ENCODE data around the gene CPNE4.
A peak's percentile ranks its signal among the peaks of the same experiment; 100 is the strongest.
"Not testable (repeated sequence)": the region's sequence is repeated elsewhere in the genome, so short reads cannot be mapped to it uniquely, and the experiment has no call there.

CPNE4 gene

DNA sequence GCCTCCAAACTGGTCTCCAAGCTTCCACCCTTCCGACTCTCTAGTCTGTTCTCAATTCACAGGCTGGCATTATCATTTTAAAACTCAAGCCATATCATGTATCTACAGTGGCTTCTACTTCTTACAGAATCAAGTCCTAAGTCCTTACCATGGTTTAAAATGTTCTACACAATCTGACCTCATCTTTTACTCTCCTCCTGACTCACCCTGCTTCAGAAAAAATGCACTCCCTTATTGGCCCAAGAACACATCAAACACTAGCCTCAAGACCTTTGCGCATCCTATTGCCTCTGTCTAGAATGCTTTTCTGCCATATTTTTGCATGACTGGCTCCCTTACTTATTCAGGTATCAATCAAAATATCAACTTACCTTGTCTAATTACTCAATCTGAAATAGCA is 543.0 kb downstream of the CPNE4 start:
- no peak for DNase-seq (ENCODE audit: insufficient read length, low spot score)
- TF ChIP-seq PAX5 (IDR thresholded peaks at IDR 0.05; ENCODE audit: insufficient read depth, low read length, severe bottlenecking) (no peak), SPI1 (IDR thresholded peaks at IDR 0.05; ENCODE audit: low read depth, low read length) (no peak), POLR2AphosphoS5 (IDR thresholded peaks at IDR 0.05; ENCODE audit: low read depth, low read length) (no peak), TAF1 (IDR thresholded peaks at IDR 0.05; ENCODE audit: low read depth, low read length) (no peak), POLR2A (IDR thresholded peaks at IDR 0.05; ENCODE audit: low read depth, low read length) (no peak)
- FAIRE-seq: no peak

- FAIRE-seq (no peak), DNase-seq (ENCODE audit: insufficient read length, low spot score) (no peak)
- no peak for TF ChIP-seq POLR2A (IDR thresholded peaks at IDR 0.05; ENCODE audit: low read depth, low read length)
- no peak for TF ChIP-seq POU2F2 (IDR thresholded peaks at IDR 0.05; ENCODE audit: low read depth, low read length)
- TF ChIP-seq PAX5 (IDR thresholded peaks at IDR 0.05; ENCODE audit: insufficient read depth, low read length, severe bottlenecking): no peak
- TF ChIP-seq TAF1 (IDR thresholded peaks at IDR 0.05; ENCODE audit: low read depth, low read length): no peak
- TF ChIP-seq SPI1 (IDR thresholded peaks at IDR 0.05; ENCODE audit: low read depth, low read length): no peak
- no peak for TF ChIP-seq POLR2AphosphoS5 (IDR thresholded peaks at IDR 0.05; ENCODE audit: low read depth, low read length)
Measured at GRCh38 chr3:131491084-131491483, 543.7 kb downstream of the CPNE4 start.

GRCh38 chr3:131486545-131486944 is 548.3 kb downstream of the CPNE4 start:
- DNase-seq (ENCODE audit: insufficient read length, low spot score); FAIRE-seq: not testable (repeated sequence)

DNA sequence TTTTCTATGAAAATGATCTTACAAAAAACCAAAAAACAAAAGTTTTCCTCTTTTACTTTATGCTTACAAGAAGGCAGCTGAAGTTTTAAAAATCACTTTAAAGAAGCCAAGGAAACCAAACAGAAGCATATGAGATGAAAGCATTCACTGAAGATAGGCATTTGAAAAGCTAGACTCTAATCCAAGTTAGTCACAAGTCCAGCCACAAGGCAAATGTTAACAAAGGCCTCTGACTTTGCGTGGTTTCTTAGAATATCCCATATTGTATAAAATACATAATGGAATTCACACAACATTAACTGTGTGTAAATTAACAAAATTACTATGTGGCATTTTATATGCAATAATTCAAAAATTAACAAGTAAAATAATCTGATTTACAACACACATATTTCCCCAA is 549.7 kb downstream of the CPNE4 start:
- TF ChIP-seq POU2F2 (IDR thresholded peaks at IDR 0.05; ENCODE audit: low read depth, low read length) (no peak), PAX5 (IDR thresholded peaks at IDR 0.05; ENCODE audit: insufficient read depth, low read length, severe bottlenecking) (no peak), TAF1 (IDR thresholded peaks at IDR 0.05; ENCODE audit: low read depth, low read length) (no peak), POLR2A (IDR thresholded peaks at IDR 0.05; ENCODE audit: low read depth, low read length) (no peak), POLR2AphosphoS5 (IDR thresholded peaks at IDR 0.05; ENCODE audit: low read depth, low read length) (no peak), SPI1 (IDR thresholded peaks at IDR 0.05; ENCODE audit: low read depth, low read length) (no peak)
- DNase-seq (ENCODE audit: insufficient read length, low spot score) (no peak), FAIRE-seq (no peak)

DNA sequence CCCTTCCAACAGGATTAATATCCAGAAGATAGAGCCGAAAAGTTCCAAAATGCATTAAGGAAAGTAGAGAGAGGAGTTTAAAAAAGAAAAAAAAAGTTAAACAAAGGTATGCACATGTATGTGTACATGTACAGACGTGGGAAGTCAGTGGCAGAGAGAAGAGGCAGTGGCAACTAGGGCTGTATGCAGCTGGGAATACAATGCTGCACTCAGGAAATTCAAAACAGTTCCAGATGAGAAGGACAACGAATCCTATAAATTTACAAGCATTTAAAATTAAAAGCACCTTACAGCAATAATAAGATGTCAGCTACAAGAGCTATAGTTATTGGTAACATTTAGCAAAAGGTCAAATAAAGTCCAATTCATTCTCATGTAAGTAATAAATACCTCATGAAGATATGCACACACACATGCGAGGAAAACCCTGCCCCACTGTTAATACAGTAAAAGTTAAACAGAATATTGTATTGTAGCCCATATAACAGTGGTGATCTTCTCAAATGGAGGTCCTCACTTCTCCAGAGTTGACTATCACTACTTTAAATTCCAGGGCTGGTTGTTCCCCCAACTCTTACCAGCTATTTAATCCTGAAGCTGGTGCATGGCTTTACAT is 550.2 kb downstream of the CPNE4 start:
- TF ChIP-seq POLR2AphosphoS5 (IDR thresholded peaks at IDR 0.05; ENCODE audit: low read depth, low read length): no peak
- no peak for TF ChIP-seq POLR2A (IDR thresholded peaks at IDR 0.05; ENCODE audit: low read depth, low read length)
- no peak for TF ChIP-seq PAX5 (IDR thresholded peaks at IDR 0.05; ENCODE audit: insufficient read depth, low read length, severe bottlenecking)
- TF ChIP-seq POU2F2 (IDR thresholded peaks at IDR 0.05; ENCODE audit: low read depth, low read length): no peak
- TF ChIP-seq TAF1 (IDR thresholded peaks at IDR 0.05; ENCODE audit: low read depth, low read length): no peak
- no peak for TF ChIP-seq SPI1 (IDR thresholded peaks at IDR 0.05; ENCODE audit: low read depth, low read length)

More for the DNA sequence above, 550.2 kb downstream of the CPNE4 start:
- peak; percentile 43 for FAIRE-seq
- DNase-seq (ENCODE audit: insufficient read length, low spot score): no peak

Data from GM12891 (cell line).